Measurements from ENCODE around the gene PCDH1.
"Not testable (repeated sequence)": the region's sequence is repeated elsewhere in the genome, so short reads cannot be mapped to it uniquely, and the experiment has no call there.

Gene PCDH1

DNA sequence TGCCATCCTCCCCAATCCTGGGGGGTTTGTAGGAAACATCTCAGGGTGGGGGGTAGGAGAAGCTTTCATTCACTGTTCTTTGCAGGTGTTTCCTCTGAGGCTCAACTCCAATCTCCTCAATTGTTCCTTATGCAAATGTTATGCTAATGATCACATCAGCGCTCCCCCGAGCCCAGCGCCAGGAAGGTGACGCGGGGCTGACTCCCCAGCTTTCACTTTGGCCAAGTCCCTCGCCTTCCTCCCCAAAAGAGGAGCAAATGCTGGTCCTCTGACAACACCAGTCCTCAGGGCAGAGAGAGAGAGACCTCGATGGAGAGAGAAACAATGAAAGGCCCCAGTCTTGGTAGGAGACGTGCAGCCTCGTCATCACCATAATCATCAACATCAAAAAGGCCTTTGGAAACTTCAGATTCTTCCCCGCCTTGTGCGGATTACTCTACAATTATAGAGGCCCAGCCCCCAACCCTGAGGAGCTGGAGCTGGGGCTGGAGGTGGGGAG, 39.1 kb downstream of the PCDH1 start:
- in situ Hi-C loops (cut with MboI; ENCODE audit: low sequenced_read_pairs): no loop called here

DNA sequence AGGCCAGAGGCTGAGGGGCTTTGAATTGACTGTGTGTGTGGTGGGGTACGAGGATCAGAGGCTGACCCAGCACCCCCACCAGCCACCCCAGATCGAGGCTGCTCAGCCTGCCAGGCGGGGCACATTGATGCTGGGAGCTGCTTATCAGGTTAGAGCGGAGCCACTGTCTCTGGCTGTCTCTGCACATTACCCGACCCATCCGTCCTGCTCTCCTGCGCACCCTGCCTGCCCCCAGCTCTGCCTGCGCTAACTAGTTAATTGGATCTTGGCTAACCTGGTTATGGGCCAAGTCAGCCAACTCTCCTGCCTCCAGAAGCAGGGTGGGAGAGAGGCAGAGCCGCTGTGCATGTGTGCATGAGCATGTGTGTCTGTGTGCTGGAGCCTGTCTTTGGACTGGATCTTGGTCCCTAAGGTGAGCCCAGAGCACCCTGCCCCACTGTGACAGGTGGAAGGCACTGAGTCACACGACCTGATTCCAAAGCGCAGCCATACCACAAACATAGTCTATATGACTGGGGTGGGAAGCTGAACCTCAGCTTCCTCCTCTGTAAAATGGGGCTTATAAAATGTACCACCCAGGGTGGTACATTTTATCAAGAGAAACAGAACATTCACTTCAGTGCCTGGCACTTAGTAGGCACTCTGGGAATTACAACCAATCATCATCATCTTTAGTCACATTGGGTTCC, 39.7 kb downstream of the PCDH1 start:
- in situ Hi-C loops (cut with MboI; ENCODE audit: low sequenced_read_pairs): no loop called here

DNA sequence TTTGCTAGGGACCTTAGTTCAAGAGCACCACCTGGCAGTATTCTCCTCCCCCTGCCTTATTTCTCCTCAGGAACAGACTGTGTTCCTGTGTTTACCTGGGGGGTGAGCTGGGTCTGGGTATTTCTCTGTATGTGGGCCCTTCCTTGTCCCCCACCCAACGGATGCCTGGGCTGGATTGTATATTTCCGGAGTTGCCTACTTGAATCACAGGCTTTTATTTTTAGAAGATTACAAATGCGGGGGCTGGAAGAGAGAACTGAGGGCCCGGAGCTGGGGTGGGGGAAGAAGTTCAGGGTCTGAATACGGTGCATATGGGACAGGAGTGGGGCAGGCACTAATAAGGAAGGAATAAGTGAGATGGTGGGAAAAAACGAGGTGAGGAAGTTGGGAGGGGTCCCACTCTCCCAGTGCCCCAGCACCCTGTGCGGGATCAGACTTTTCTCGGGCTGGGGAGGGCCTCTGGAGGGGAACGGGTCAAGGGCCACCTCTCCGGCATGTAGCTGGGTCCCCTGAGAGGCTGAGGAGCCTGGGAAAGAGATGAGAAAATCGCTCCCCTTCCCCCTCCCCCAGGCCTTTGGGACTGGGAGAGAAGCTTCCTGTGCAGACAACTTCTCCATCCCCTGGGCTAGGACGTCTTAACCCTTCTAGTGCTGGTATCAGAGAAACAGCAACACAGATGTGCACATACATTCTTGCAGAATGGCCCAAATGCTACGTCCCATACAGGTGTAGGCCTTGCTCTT, 42.1 kb downstream of the PCDH1 start:
- in situ Hi-C loops (cut with MboI; ENCODE audit: low sequenced_read_pairs): no loop called here

DNA sequence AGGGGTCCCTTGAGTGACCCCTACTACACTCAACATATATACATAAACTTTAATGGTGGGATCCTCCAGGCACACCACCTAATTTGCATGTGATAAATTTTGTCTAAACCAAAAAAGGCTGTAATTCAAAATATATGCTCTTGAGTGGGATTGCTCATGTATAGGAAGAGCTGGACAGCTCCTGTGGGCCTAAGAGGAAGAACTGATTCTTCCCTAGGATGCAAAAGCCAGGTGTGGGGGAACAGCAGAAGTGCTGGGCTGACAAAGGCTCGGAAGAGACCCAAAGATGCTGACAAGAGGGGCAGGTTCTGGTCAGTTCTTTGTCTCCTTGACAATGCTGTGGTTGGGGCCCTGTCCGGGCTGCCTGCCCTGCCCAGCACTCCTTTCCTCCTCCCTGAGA, 43.9 kb downstream of the PCDH1 start:
- in situ Hi-C loops (cut with MboI; ENCODE audit: low sequenced_read_pairs): no loop called here

DNA sequence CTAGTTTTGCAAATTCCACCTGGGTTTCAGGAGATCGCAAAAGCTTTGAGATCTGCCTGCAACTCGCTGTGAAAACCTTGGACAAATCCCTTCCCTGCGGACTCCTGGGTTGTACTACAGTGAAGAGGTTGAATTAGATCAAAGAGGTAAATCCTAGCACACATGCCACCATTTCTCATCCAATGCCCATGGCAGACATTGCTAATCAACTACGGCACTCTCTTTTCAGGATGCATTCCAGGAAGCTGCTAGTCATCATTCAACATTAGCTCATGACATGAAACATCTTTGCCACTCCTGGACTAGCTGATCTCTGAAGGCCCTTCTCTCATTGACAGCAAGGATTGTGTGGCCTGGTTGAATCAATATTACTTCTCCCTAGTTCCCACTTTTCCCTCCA, 46.1 kb downstream of the PCDH1 start:
- in situ Hi-C loops (cut with MboI; ENCODE audit: low sequenced_read_pairs): no loop called here

DNA sequence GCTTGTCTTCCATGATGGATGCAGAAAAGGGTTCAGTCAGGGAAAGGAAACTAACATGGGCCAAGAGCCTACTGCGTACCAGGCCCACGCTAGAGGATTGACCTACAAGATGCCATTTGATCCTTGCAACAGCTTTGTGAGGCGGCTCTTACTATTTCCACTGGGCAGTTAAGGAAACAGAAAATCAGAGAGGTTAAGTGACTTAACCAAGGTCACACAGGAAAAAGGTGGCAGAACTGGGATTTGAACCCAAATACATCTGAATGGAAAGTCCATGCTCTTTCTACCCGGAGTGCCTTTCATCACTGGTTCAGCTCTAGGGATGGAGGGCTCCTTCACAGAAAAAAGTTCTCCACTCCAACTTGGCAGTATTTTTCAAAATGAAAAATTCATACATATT, 50.0 kb downstream of the PCDH1 start:
- in situ Hi-C loops (cut with MboI; ENCODE audit: low sequenced_read_pairs): no loop called here

DNA sequence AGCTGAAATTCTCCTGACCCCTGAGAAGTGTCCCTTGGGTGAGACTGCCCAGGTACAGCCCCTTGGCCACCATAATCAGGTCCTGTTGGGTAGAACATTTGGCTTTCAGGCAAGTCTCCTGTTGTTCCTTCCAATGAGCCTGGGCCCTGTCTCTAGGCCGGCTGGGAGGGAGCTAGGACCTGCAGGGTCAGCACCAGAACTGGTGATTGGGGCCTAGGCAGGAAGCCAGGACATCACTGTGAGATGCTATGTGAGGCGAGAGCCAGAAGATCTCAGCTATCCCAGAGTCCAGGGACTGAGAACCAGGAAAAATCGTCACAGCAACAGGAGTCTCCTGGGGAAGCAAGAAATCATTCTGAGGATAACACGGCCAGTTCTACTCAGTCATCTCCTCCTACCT, 51.5 kb downstream of the PCDH1 start:
- in situ Hi-C loops (cut with MboI; ENCODE audit: low sequenced_read_pairs): no loop called here

DNA sequence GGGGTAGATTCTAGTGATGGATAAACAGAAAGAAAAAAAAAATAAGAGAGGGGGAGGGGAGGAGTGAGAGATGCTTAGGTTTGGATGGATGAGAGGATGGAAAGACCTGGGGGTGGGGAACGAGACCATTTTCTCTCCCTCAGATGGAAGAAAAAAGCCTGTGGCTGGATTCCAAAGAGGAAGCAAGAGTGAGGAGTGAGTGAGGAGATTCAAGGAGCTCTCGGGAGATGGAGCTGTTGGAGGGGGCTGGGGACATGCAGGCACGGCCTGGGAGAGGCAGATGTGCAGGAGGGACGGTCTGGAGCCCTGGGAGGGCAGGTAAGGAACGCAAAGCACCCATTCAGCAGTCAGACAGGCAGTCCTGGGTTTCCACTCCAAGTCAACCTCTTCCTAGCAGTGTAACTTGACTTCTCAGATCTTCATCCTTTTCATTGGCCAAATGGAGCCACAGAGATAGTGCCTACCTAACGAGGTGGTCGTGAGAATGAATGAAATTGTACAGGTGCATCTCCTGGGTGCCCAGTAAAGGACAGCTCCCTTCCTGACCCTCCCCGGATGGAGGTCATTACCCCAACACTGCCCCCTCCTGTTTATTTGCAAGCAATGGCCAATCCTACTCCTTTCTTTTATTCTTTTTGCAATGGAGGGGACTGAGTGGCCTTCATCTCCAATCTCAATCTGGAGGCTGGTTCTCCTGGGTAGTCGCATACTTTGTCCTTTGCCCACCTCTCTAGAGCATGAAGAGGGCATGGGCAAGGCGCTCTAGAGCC, 52.2 kb downstream of the PCDH1 start:
- in situ Hi-C loops (cut with MboI; ENCODE audit: low sequenced_read_pairs): no loop called here

DNA sequence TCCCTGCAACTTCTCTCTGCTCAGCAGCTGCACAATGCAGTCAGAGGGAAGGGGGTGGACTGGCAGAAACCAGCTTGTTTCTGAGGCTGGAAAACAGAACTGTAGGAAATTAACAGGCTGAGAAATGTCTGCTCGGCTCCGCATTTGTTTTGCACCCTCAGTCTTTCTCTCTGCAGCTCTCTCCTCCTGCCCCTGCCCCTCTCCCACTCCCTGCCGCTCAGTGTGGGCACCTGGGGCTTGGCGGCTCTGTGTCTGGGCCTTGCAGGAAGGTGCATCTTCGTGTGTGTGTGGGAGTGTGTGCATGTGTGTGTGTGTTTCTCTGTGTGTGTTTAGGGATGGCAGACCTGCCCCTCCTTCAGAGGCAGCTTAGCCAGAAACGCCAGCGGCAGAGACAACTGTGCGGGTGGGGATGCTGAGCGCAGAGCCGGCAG, 53.0 kb downstream of the PCDH1 start:
- in situ Hi-C loops (cut with MboI; ENCODE audit: low sequenced_read_pairs): no loop called here

DNA sequence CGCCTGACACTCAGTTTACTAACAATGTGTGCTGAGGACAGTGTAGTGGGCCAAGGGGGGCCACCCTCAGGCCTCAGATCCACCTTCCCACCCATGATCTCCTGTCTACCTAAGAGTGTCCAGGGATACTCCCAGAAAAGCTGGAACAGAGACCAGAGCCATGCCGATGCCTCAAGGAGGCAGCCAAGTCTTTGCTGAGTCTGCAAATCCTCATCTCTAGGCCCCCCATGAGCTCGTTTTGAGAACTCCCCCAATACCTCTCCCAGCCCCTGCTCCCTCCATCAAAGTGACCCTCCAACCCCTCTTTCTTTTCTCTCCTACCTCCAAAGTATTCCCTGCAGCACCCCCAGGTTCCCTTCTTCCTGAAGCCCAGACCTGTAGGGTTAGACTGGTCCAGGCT, 53.5 kb downstream of the PCDH1 start:
- in situ Hi-C loops (cut with MboI; ENCODE audit: low sequenced_read_pairs): no loop called here

DNA sequence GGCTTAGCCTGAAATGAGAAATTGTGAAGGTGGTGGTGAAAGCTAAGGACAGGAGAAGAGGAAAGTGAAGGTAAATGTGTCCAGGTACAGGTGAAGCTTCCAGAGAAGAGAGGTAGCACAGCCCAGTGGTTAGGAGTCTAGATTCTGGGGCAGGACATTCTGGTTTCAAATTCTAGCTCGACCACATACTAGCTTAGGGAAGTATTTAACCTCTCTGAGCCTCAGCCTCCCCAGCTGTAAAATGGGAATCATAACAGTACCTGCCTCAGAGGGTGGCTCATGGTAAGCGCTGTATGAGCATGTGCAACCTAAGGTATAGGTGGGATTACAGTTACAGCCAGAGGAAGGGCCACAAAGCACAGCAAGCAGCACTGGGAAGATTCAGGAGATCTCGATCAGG, 55.2 kb downstream of the PCDH1 start:
- in situ Hi-C loops (cut with MboI; ENCODE audit: low sequenced_read_pairs): no loop called here

DNA sequence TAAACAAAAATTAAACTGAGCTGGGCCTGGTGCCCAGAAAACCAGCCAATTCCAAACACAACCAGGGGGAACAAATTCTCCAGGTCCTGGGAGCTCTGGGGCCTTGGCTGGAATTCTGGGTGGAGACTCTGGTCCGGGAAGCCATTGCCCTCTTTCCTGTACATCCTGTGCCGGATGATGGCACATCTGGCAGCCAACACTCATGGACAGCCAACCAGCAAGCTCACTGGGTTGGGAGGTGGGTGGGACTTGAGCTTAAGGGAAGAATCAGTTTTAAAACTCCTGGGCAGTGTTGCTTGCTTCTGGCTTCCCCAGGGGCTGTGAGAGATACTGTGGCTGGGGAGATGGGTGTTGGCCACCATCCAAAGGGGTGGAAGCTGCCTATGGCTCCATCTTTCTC, 56.1 kb downstream of the PCDH1 start:
- in situ Hi-C loops (cut with MboI; ENCODE audit: low sequenced_read_pairs): no loop called here

DNA sequence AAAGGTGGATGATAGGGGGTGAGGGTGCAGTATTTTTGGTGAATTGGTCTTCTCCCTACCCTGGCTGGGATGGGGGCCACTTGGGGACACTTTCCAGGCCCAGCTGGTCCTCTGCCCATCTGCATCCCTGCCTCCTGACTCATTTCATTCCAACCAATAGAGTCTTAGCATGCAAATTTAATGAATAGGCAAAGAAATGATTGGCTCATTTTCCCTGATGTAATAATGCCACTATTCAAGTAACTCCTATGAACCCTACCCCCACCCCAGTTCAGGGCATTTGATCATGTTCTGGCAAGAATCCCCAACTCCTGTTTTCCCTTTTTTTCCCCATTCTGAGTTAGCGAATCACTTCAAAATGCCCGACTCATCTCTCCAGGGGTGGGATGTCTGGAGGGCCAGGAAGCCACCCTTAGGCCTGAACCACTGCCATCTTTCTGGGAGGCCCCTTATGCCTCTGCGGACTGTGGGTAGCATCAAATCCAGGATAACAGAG, 56.7 kb downstream of the PCDH1 start:
- in situ Hi-C loops (cut with MboI; ENCODE audit: low sequenced_read_pairs): no loop called here

DNA sequence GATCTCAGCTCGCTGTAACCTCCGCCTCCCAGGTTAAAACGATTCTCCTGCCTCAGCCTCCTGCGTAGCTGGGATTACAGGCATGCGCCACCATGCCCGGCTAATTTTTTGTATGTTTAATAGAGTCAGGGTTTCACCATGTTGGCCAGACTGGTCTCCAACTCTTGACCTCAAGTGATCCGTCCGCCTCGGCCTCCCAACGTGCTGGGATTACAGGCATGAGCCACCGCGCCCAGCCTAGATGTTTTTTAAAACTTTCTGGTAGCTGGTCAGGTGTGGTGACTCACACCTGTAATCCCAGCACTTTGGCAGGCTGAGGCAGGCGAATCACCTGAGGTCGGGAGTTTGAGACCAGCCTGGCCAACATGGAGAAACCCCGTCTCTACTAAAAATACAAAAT, 57.5 kb downstream of the PCDH1 start:
- in situ Hi-C loops (cut with MboI; ENCODE audit: low sequenced_read_pairs): not testable (repeated sequence)

DNA sequence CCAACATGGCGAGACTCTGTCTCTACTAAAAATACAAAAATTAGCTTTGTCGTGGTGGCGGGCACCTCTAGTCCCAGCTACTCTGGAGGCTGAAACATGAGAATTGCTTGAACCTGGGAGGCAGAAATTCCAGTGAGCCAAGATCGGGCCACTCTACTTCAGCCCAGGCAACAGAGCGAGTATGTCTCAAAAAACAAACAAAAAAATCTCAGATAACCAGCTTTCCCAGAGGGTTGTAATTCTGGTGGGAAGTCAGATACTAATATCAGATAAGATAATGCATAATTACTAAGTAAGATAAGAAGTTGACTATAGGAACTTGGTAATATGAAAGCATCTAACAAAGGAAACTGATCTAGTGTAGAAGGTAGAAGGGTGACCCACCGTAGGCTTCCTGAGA, 60.6 kb downstream of the PCDH1 start:
- in situ Hi-C loops (cut with MboI; ENCODE audit: low sequenced_read_pairs): no loop called here

DNA sequence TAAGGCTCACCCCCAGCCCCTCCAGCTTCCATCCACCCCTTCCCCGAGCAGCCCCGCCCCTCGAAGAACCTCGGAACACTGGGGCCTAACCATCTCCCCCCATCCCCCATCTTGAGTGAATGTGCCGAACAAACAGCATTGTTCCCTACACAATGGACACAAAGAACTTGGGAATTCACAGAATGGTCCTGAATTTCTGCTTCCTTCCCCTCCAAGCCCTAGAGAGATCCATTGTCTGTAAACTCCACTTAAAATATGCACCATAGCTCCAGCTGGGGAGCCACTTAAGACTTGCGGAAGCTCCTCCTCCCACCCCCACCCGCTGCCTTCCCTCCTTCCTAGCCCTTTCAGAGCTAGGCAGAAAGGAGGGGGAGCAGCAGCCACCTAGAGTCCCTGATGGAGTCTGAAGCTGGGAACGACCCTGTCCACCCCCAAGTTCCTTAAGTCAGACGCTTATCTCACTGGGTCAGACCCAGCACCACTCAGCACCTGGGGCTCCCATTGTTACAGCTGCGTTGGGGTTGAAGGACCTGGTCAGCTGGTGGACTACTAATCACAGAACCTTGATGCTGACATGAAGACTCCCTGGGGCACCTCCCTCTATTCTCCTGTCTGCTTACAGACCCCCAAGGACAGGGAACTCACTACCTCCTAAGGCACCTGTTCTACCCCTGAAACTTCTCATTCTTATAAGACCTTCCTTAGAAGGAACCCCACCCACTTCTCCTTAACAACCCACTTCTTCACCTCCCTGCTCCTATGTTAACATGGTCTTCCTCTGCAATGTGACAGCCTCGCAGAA, 61.4 kb downstream of the PCDH1 start:
- in situ Hi-C loops (cut with MboI; ENCODE audit: low sequenced_read_pairs): no loop called here

DNA sequence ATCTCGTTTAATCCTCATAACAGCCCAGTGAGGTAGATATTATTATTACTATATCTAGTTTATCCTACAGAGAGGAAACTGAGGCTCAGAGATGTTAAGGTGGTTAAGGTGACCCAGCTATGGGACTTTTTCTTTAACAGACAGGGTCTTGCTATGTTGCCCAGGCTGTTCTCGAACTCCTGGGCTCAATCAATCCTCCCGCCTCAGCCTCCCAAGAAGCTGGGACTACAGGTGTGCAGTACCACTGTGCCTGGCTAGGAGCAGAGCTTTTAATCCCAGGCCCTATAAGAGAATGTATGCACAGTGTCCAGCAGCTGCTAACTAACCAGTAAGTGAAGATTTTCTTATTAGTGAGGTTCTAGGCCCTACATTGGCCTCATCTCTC, 62.4 kb downstream of the PCDH1 start:
- in situ Hi-C loops (cut with MboI; ENCODE audit: low sequenced_read_pairs): no loop called here

DNA sequence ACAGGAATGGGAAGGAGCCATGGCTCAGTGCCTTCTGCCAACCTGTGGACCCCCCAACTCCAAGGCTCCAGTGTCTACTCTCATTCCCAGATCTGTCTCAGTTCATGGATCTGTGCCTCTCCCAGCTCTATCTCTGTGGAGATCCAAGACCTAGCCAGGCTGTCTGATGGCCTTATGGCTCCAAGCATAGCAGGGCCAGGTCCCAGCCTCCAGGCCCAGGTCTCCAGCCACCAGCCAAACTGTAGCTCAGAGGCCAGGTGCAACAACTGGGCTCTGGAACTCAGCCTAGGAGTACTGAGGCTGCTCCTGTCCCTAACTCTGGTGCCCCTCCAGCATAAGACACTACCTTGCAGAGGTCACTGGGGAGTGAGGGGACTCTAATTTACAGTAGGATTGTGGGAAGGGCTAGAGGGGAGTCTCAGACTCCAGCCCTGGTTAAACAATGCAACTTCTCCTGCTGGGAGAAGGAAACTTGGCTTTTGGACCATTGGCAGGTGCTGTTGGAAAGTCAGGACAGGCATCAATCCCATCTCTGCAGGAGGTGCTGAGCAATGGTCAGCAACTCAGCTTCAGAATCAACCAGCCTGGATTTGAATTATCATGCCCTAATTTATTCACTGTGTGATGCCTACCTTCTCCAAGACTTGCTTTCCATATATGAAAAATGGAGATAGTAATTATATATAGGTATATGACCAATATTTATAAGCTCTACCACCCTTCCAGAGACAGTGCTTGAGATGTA, 63.0 kb downstream of the PCDH1 start:
- in situ Hi-C loops (cut with MboI; ENCODE audit: low sequenced_read_pairs): no loop called here

DNA sequence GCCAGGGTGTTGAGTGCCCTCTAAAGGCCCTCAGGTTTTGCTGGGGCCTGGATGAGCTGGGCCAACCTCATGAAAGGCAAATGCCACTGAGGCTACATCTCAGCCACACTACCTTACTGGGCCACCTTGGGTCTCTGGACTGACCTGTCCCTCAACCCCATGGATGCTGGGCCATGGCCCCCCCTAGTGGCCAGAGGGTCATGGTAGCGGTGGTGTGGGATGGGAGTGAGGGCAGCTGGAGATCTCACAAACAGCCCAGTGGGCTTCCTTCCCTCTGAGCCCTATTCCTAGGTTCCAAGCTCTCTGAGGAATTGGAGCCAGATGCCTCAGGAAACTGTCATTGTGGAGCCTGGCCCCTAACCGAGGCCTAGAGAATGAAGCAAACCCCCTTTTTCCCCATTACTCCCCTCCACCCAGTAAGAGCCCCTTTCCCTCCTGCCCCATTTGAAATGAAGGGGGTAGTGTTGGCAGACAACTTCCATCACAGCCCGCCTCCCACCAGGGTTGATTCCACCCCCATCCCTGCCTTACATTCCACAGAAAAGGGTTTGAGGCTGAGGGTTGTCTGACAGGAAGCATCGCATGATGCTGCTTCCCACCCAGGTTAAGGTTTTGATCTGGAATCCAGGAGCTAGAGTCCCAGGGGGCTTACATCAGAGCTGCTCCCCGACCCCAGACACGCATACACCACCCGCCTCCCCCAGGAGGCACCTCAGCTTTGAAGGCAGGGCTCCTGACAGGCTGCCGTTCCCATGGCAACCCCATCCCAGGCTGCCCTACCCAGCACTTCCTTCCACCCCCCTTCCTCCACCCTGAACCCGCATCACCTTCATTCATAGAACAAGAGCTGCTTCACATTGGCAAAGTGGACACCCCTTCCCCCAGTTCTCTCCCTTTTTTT, 63.9 kb downstream of the PCDH1 start:
- in situ Hi-C loops (cut with MboI; ENCODE audit: low sequenced_read_pairs): no loop called here

All from HL-60/S4 treated with retinoic acid at 250 ng/mL for 4 days and 3 days (cell line).